Rectal smooth muscle tissue (tissue), 1 donor: ENCODE data around the gene WNT7A.

Source experiments
- H3K27ac ChIP-seq: one replicate; pipeline ENCODE4 v1.7.0; 2013; ENCODE audit warnings: low read depth, low read length, inconsistent platforms
- H3K27me3 ChIP-seq: one replicate; pipeline ENCODE4 v1.7.0; 2013; ENCODE audit warnings: low read length; ENCODE audit not compliant: control insufficient read depth, insufficient read depth
- H3K36me3 ChIP-seq: one replicate; pipeline ENCODE4 v1.7.0; 2013; ENCODE audit warnings: low read length; ENCODE audit not compliant: control insufficient read depth, insufficient read depth
- H3K4me1 ChIP-seq: one replicate; pipeline ENCODE4 v1.7.0; 2013; ENCODE audit warnings: low read length; ENCODE audit not compliant: control insufficient read depth, insufficient read depth
- H3K4me3 ChIP-seq: one replicate; pipeline ENCODE4 v1.7.0; 2013; ENCODE audit warnings: low read length
- H3K9ac ChIP-seq: one replicate; pipeline ENCODE4 v1.7.0; 2013; ENCODE audit warnings: low read length

Gene WNT7A

GRCh38 chr3:13881536-13882410, 1.9 kb upstream of the WNT7A start:
- H3K36me3 ChIP-seq = no peaks in the 10 kb centered on the region
- H3K27me3 ChIP-seq = peaks cover 24% of the 10 kb centered on the region
- no peak overlapping the region for H3K27ac ChIP-seq
- no peak overlapping the region for H3K9ac ChIP-seq
- H3K4me1 ChIP-seq = no peaks in the 10 kb centered on the region
- H3K4me3 ChIP-seq = no peak overlapping the region

GRCh38 chr3:13880811-13881156, 913 bp upstream of the WNT7A start:
- Histone ChIP-seq H3K27me3 (peaks cover 33% of the 10 kb centered on the region), H3K4me1 (no peaks in the 10 kb centered on the region), H3K4me3 (no peak overlapping the region), H3K27ac (no peak overlapping the region), H3K9ac (no peak overlapping the region), H3K36me3 (no peaks in the 10 kb centered on the region)

GRCh38 chr3:13879102-13879945, 547 bp downstream of the WNT7A start:
- no peaks in the 10 kb centered on the region for H3K36me3 ChIP-seq
- no peak overlapping the region for H3K4me3 ChIP-seq
- peaks cover 33% of the 10 kb centered on the region for H3K27me3 ChIP-seq
- no peak overlapping the region for H3K27ac ChIP-seq
- no peaks in the 10 kb centered on the region for H3K4me1 ChIP-seq
- no peak overlapping the region for H3K9ac ChIP-seq

- Histone ChIP-seq H3K36me3 (no peaks in the 10 kb centered on the region), H3K4me3 (peak overlapping the region; percentile 24), H3K27ac (no peak overlapping the region), H3K9ac (no peak overlapping the region), H3K4me1 (no peaks in the 10 kb centered on the region), H3K27me3 (peaks cover 33% of the 10 kb centered on the region)
Measured at GRCh38 chr3:13878281-13879101, 1.4 kb downstream of the WNT7A start.

- H3K4me3 ChIP-seq = peak overlapping the region; percentile 12
Measured at GRCh38 chr3:13877911-13878280, 2.0 kb downstream of the WNT7A start.

GRCh38 chr3:13876451-13877100, 3.3 kb downstream of the WNT7A start:
- Histone ChIP-seq H3K9ac (no peak overlapping the region), H3K27ac (no peak overlapping the region), H3K4me3 (no peak overlapping the region), H3K4me1 (no peaks in the 10 kb centered on the region), H3K27me3 (peaks cover 25% of the 10 kb centered on the region), H3K36me3 (no peaks in the 10 kb centered on the region)

More at GRCh38 chr3:13877911-13878280, 2.0 kb downstream of the WNT7A start:
- Histone ChIP-seq H3K27ac (no peak overlapping the region), H3K27me3 (peaks cover 32% of the 10 kb centered on the region), H3K36me3 (no peaks in the 10 kb centered on the region), H3K4me1 (no peaks in the 10 kb centered on the region), H3K9ac (no peak overlapping the region)

- no peak overlapping the region for H3K27ac ChIP-seq
- no peak overlapping the region for H3K9ac ChIP-seq
- no peaks in the 10 kb centered on the region for H3K36me3 ChIP-seq
- no peaks in the 10 kb centered on the region for H3K4me1 ChIP-seq
- no peak overlapping the region for H3K4me3 ChIP-seq
- peaks cover 21% of the 10 kb centered on the region for H3K27me3 ChIP-seq
Measured at GRCh38 chr3:13874891-13875290, 5.0 kb downstream of the WNT7A start.

- Histone ChIP-seq H3K9ac (no peak overlapping the region), H3K4me1 (no peaks in the 10 kb centered on the region), H3K4me3 (no peak overlapping the region), H3K27ac (no peak overlapping the region), H3K27me3 (peaks cover 15% of the 10 kb centered on the region), H3K36me3 (no peaks in the 10 kb centered on the region)
Measured at GRCh38 chr3:13873818-13874217, 6.1 kb downstream of the WNT7A start.

- H3K36me3 ChIP-seq = no peaks in the 10 kb centered on the region
- no peak overlapping the region for H3K27ac ChIP-seq
- H3K27me3 ChIP-seq = peaks cover 10% of the 10 kb centered on the region
- no peak overlapping the region for H3K9ac ChIP-seq
- no peak overlapping the region for H3K4me3 ChIP-seq
- H3K4me1 ChIP-seq = no peaks in the 10 kb centered on the region
Measured at GRCh38 chr3:13872451-13872850, 7.4 kb downstream of the WNT7A start.

- Histone ChIP-seq H3K27ac (no peak overlapping the region), H3K9ac (no peak overlapping the region), H3K27me3 (peaks cover 8% of the 10 kb centered on the region), H3K4me1 (no peaks in the 10 kb centered on the region), H3K4me3 (no peak overlapping the region), H3K36me3 (no peaks in the 10 kb centered on the region)
Measured at GRCh38 chr3:13871791-13872190, 8.1 kb downstream of the WNT7A start.

GRCh38 chr3:13870902-13871301, 9.0 kb downstream of the WNT7A start:
- H3K4me3 ChIP-seq = no peak overlapping the region
- H3K36me3 ChIP-seq = no peaks in the 10 kb centered on the region
- no peak overlapping the region for H3K27ac ChIP-seq
- H3K27me3 ChIP-seq = peaks cover 1% of the 10 kb centered on the region
- no peaks in the 10 kb centered on the region for H3K4me1 ChIP-seq
- H3K9ac ChIP-seq = no peak overlapping the region
